CD4-positive, alpha-beta memory T cell (primary cell): ENCODE data around the gene GPR39. TPM values are rescaled to one million over a fixed set of nuclear protein-coding genes. Genes with fewer than 3 reads are reported as not detected.

Experiments
- CTCF ChIA-PET: fragments of 350-600 bp; sonication (Branson Sonifier 250); formaldehyde crosslinking; loops from one replicate; lab custom pipeline; 2021; ENCODE audit warnings: inconsistent platforms; ENCODE audit not compliant: partially characterized antibody; lab: Charles Lee
- POLR2A ChIA-PET: fragments of 350-600 bp; sonication (Branson Sonifier 250); formaldehyde crosslinking; loops from one replicate; lab custom pipeline; 2021; ENCODE audit not compliant: partially characterized antibody; lab: Charles Lee
- DNase-seq, 5 donors: peaks; one replicate each; pipeline versions ENCODE4 v3.0.0 to v3.0.0-alpha.2; 2020 to 2022; ENCODE audit warnings: mixed read lengths in 1 of 5
- H3K27ac ChIP-seq: one replicate; pipeline ENCODE4 v1.7.0; 2013; ENCODE audit warnings: low read depth, low read length
- H3K27me3 ChIP-seq: 2 replicates; pipeline ENCODE4 v1.7.0; 2013; ENCODE audit warnings: mild to moderate bottlenecking, low read length, moderate library complexity; ENCODE audit not compliant: insufficient read depth
- H3K36me3 ChIP-seq: 2 replicates; pipeline ENCODE4 v1.7.0; 2013; ENCODE audit warnings: mild to moderate bottlenecking, low read length, moderate library complexity; ENCODE audit not compliant: insufficient read depth
- H3K4me1 ChIP-seq: 2 replicates; pipeline ENCODE4 v1.7.0; 2013; ENCODE audit warnings: mild to moderate bottlenecking, low read length, moderate library complexity; ENCODE audit not compliant: insufficient read depth
- H3K4me3 ChIP-seq, 2 donors: one replicate each; pipeline ENCODE4 v1.7.0; 2013; ENCODE audit warnings: low read length in 2 of 2, mild to moderate bottlenecking in 1 of 2
- H3K9me3 ChIP-seq, 2 donors: one replicate each; pipeline ENCODE4 v1.7.0; 2013; ENCODE audit warnings: low read length in 2 of 2, control low read depth in 1 of 2; ENCODE audit not compliant: control insufficient read depth in 1 of 2
- H3K27ac Mint-ChIP-seq, 7 donors: one replicate each; pipeline ENCODE4 v1.8.0; 2020 to 2021; ENCODE audit warnings: mixed read lengths in 7 of 7, mild to moderate bottlenecking in 6 of 7, inconsistent platforms in 3 of 7, moderate library complexity in 3 of 7
- H3K27me3 Mint-ChIP-seq, 2 donors: one replicate each; pipeline ENCODE4 v1.8.0; 2020 to 2021; ENCODE audit warnings: mixed read lengths in 2 of 2
- H3K36me3 Mint-ChIP-seq, 2 donors: one replicate each; pipeline ENCODE4 v1.8.0; 2020 to 2021; ENCODE audit warnings: mixed read lengths in 2 of 2, inconsistent platforms in 1 of 2, mild to moderate bottlenecking in 1 of 2
- H3K4me1 Mint-ChIP-seq, 4 donors: one replicate each; pipeline ENCODE4 v1.8.0; 2020 to 2021; ENCODE audit warnings: mixed read lengths in 4 of 4, mild to moderate bottlenecking in 1 of 4
- H3K4me3 Mint-ChIP-seq, 8 donors: one replicate each; pipeline ENCODE4 v1.8.0; 2020 to 2021; ENCODE audit warnings: mixed read lengths in 8 of 8, mild to moderate bottlenecking in 7 of 8, moderate library complexity in 6 of 8, inconsistent platforms in 3 of 8
- H3K9me3 Mint-ChIP-seq, 8 donors: one replicate each; pipeline ENCODE4 v1.8.0; 2020 to 2021; ENCODE audit warnings: mixed read lengths in 8 of 8, mild to moderate bottlenecking in 5 of 8, inconsistent platforms in 3 of 8, moderate library complexity in 1 of 8
- intact Hi-C: fragments of 100-400 bp; cut with micrococcal nuclease; formaldehyde crosslinking; loops from one replicate; pipeline ENCODE4 v1.15.1; 2023
- polyA plus RNA-seq, 2 donors: library from polyadenylated mRNA; unstranded; fragments of 300-500 nt; fragmentation: Illumina TruSeq; gene quantifications; one replicate each; pipeline ENCODE4 v1.2.3, GENCODE V29; 2021
- total RNA-seq, 2 experiments: library from RNA; stranded (reverse); gene quantifications; one replicate each; pipeline ENCODE4 v1.2.3, GENCODE V29; 2021

The GPR39 gene
- total and polyA plus RNA-seq, 4 experiments from 2014 or later, result not detected

DNA sequence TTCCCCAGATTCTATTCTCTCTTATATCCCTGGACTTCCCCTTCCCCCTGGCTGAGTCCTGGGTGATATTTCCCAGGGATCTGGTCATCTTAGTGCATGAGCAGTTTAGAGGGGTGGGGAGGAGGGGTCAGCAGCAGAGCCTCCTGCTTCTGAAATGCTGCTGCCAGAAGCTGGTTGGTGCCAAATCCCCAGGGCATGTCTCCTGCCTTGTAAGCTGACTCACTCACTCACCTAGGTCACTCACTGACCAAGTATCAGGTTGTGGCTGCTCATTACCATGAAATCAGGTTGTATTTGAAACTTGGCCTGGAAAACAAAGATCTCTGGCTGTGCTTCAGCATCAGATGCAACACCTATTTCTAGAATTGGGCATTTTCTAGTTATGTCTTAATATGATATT lies 14.3 kb downstream of the GPR39 start:
- CTCF ChIA-PET, result no interaction called here
- POLR2A ChIA-PET, result no interaction called here
- H3K4me1 Mint-ChIP-seq, result no peaks in the 10 kb centered on the region
- no peak overlapping the region for H3K27ac ChIP-seq
- H3K4me3 Mint-ChIP-seq, result no peak overlapping the region
- no peaks in the 10 kb centered on the region for H3K9me3 ChIP-seq
- no peak overlapping the region for H3K27ac Mint-ChIP-seq
- H3K4me1 ChIP-seq, result no peaks in the 10 kb centered on the region
- H3K27me3 Mint-ChIP-seq, result no peaks in the 10 kb centered on the region
- DNase-seq, result no peak
- no peak overlapping the region for H3K4me3 ChIP-seq
- H3K27me3 ChIP-seq, result no peaks in the 10 kb centered on the region
- no peaks in the 10 kb centered on the region for H3K36me3 Mint-ChIP-seq
- intact Hi-C loops, result no loop called here
- peaks cover 0 to 9% (median 3%) of the 10 kb centered on the region in 8 donors for H3K9me3 Mint-ChIP-seq
- H3K36me3 ChIP-seq, result no peaks in the 10 kb centered on the region

DNA sequence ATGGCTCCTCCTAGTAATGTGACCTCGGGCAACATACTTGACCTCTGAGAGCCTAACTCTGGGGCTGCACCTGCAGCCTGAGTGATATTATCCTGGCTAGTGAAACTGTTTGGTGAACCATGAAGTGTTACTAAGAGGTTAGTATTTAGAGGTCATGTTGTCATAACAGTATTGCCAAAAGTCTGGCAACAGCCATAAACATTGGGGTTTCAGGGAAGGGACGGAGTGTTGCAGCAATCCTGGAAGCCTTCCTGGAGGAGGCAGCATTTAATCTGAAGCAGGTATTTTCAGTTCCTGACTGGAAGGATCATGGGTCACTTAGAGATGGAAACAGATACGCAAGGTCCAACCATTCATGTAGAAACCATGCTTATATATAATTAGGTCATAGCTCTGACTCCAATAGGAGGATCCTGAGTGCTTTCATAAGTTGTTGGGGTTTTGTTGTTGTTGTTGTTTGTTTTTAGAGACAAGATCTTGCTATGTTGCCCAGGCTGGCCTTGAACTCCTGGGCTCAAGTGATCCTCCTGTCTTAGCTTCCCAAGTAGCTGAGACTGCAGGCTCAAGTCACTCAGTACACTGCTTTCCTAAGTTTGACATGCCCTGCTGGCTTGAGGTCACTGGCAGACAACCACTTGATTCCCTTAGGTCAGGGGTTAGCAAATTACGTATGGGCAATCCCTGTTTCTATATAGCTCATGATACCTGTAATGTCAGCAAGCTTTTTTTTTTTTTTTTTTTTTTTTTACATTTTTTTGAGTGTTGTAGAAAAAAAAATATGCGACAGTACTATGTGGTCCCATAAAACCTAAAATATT lies 21.5 kb downstream of the GPR39 start:
- Mint-ChIP-seq H3K4me1 (peaks cover 0 to 2% (median 0%) of the 10 kb centered on the region in 4 donors), H3K27ac (no peak overlapping the region), H3K9me3 (peaks cover 0 to 4% (median 0%) of the 10 kb centered on the region in 8 donors), H3K4me3 (no peak overlapping the region), H3K27me3 (no peaks in the 10 kb centered on the region), H3K36me3 (no peaks in the 10 kb centered on the region)
- DNase-seq, result no peak
- Histone ChIP-seq H3K4me3 (no peak overlapping the region), H3K4me1 (no peaks in the 10 kb centered on the region), H3K27ac (no peak overlapping the region), H3K27me3 (no peaks in the 10 kb centered on the region), H3K36me3 (no peaks in the 10 kb centered on the region), H3K9me3 (no peaks in the 10 kb centered on the region)
- ChIA-PET POLR2A (no interaction called here), CTCF (no interaction called here)
- intact Hi-C loops, result no loop called here

GRCh38 chr2:132438691-132439090 lies 22.1 kb downstream of the GPR39 start:
- CTCF ChIA-PET, result no interaction called here
- peaks cover 0 to 4% (median 0%) of the 10 kb centered on the region in 8 donors for H3K9me3 Mint-ChIP-seq
- H3K27me3 ChIP-seq, result no peaks in the 10 kb centered on the region
- no peaks in the 10 kb centered on the region for H3K36me3 Mint-ChIP-seq
- no peaks in the 10 kb centered on the region for H3K9me3 ChIP-seq
- H3K27ac ChIP-seq, result no peak overlapping the region
- POLR2A ChIA-PET, result no interaction called here
- DNase-seq, result no peak
- no peaks in the 10 kb centered on the region for H3K27me3 Mint-ChIP-seq
- H3K27ac Mint-ChIP-seq, result no peak overlapping the region
- no peaks in the 10 kb centered on the region for H3K36me3 ChIP-seq
- peaks cover 0 to 2% (median 0%) of the 10 kb centered on the region in 4 donors for H3K4me1 Mint-ChIP-seq
- no peak overlapping the region for H3K4me3 ChIP-seq
- no peaks in the 10 kb centered on the region for H3K4me1 ChIP-seq
- no peak overlapping the region for H3K4me3 Mint-ChIP-seq
- intact Hi-C loops, result no loop called here

GRCh38 chr2:132439703-132440398 lies 23.2 kb downstream of the GPR39 start:
- DNase-seq, result no peak
- H3K4me3 Mint-ChIP-seq, result no peak overlapping the region
- no peaks in the 10 kb centered on the region for H3K27me3 Mint-ChIP-seq
- H3K4me1 Mint-ChIP-seq, result peaks cover 0 to 2% (median 0%) of the 10 kb centered on the region in 4 donors
- Histone ChIP-seq H3K4me3 (no peak overlapping the region), H3K4me1 (no peaks in the 10 kb centered on the region), H3K9me3 (no peaks in the 10 kb centered on the region), H3K27me3 (no peaks in the 10 kb centered on the region), H3K27ac (no peak overlapping the region), H3K36me3 (no peaks in the 10 kb centered on the region)
- intact Hi-C loops, result no loop called here
- no peaks in the 10 kb centered on the region for H3K36me3 Mint-ChIP-seq
- POLR2A ChIA-PET, result no interaction called here
- peaks cover 0 to 4% (median 0%) of the 10 kb centered on the region in 8 donors for H3K9me3 Mint-ChIP-seq
- no peak overlapping the region for H3K27ac Mint-ChIP-seq
- CTCF ChIA-PET, result no interaction called here

DNA sequence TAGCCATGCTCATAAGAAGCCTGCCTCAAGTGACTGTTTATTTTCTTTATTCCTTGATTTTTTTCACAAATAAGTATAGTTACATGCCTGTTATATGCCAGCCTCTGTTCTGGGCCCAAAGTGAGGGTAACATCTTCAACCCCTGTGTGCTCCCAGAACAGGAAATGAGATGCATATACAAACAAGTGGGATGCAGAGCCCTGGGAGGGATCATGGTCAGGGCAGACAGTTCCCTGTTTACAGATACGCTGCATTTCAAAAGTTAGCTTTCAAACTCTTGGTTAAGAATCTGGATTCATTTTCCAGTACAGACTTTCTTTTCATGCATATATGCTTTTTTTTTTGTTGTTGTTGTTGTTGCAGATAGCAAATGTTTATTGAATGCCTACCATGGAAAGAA lies 24.4 kb downstream of the GPR39 start:
- H3K4me1 Mint-ChIP-seq, result peaks cover 0 to 2% (median 0%) of the 10 kb centered on the region in 4 donors
- Histone ChIP-seq H3K27ac (no peak overlapping the region), H3K36me3 (no peaks in the 10 kb centered on the region), H3K9me3 (no peaks in the 10 kb centered on the region), H3K4me3 (no peak overlapping the region), H3K27me3 (no peaks in the 10 kb centered on the region), H3K4me1 (no peaks in the 10 kb centered on the region)
- ChIA-PET CTCF (no interaction called here), POLR2A (no interaction called here)
- no peak overlapping the region for H3K27ac Mint-ChIP-seq
- no peak for DNase-seq
- H3K9me3 Mint-ChIP-seq, result peaks cover 0 to 4% (median 0%) of the 10 kb centered on the region in 8 donors
- H3K27me3 Mint-ChIP-seq, result peaks cover 0 to 2% of the 10 kb centered on the region in 2 donors
- intact Hi-C loops, result no loop called here
- no peaks in the 10 kb centered on the region for H3K36me3 Mint-ChIP-seq
- H3K4me3 Mint-ChIP-seq, result no peak overlapping the region

DNA sequence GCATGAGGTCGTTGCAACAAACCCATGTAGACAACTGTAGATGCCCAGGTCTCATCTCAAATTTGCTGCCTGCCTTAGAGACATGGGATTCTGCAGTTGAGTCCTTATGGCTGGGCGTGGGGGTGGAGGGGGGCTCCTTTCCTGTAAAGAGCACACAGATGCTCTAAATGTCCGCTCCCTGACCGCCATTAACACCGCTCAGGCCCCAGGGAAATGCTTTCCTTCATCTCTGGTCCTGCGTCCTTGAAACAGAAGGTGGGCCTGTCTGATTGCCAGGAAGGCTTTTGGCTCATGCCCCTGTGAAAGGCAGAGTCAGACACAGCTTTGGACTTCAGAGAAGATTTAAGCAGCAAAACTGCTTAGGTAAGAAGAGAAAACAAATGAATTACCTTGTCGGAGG lies 25.7 kb downstream of the GPR39 start:
- Histone ChIP-seq H3K27ac (no peak overlapping the region), H3K27me3 (no peaks in the 10 kb centered on the region), H3K36me3 (no peaks in the 10 kb centered on the region), H3K9me3 (no peaks in the 10 kb centered on the region), H3K4me3 (no peak overlapping the region), H3K4me1 (no peaks in the 10 kb centered on the region)
- ChIA-PET CTCF (no interaction called here), POLR2A (no interaction called here)
- DNase-seq, result no peak
- H3K4me1 Mint-ChIP-seq, result peaks cover 0 to 2% (median 0%) of the 10 kb centered on the region in 4 donors
- H3K27me3 Mint-ChIP-seq, result peaks cover 0 to 2% of the 10 kb centered on the region in 2 donors
- H3K36me3 Mint-ChIP-seq, result no peaks in the 10 kb centered on the region
- no peak overlapping the region for H3K27ac Mint-ChIP-seq
- H3K4me3 Mint-ChIP-seq, result no peak overlapping the region
- peaks cover 0 to 4% (median 0%) of the 10 kb centered on the region in 8 donors for H3K9me3 Mint-ChIP-seq
- intact Hi-C loops, result no loop called here

- H3K27ac Mint-ChIP-seq, result no peak overlapping the region
Measured at GRCh38 chr2:132443106-132443505, 26.5 kb downstream of the GPR39 start.

More at GRCh38 chr2:132443106-132443505, 26.5 kb downstream of the GPR39 start:
- DNase-seq, result no peak
- no peaks in the 10 kb centered on the region for H3K27me3 ChIP-seq
- H3K4me1 Mint-ChIP-seq, result no peaks in the 10 kb centered on the region
- H3K36me3 ChIP-seq, result no peaks in the 10 kb centered on the region
- no peaks in the 10 kb centered on the region for H3K9me3 Mint-ChIP-seq
- H3K27me3 Mint-ChIP-seq, result peaks cover 0 to 2% of the 10 kb centered on the region in 2 donors
- ChIA-PET CTCF (no interaction called here), POLR2A (no interaction called here)
- H3K4me3 Mint-ChIP-seq, result no peak overlapping the region
- no peaks in the 10 kb centered on the region for H3K36me3 Mint-ChIP-seq
- intact Hi-C loops, result no loop called here
- no peaks in the 10 kb centered on the region for H3K4me1 ChIP-seq
- no peak overlapping the region for H3K4me3 ChIP-seq
- H3K9me3 ChIP-seq, result no peaks in the 10 kb centered on the region
- H3K27ac ChIP-seq, result no peak overlapping the region
